Activated naive CD4-positive, alpha-beta T cell treated with anti-CD3 and anti-CD28 coated beads for 36 hours (primary cell): ENCODE data around the gene LIN37. TPM values are rescaled to one million over a fixed set of nuclear protein-coding genes. Genes with fewer than 3 reads are reported as not detected.
"Not testable (repeated sequence)": the region's sequence is repeated elsewhere in the genome, so short reads cannot be mapped to it uniquely, and the experiment has no call there.

Source experiments
- CTCF ChIA-PET: fragments of 350-600 bp; sonication (Branson Sonifier 250); formaldehyde crosslinking; loops from one replicate; lab custom pipeline; 2021; ENCODE audit warnings: antibody characterized with exemption; lab: Charles Lee
- DNase-seq: peaks from one replicate; pipeline ENCODE4 v3.0.0-alpha.2; 2020
- H3K27ac Mint-ChIP-seq: one replicate; pipeline ENCODE4 v1.8.0; 2021; ENCODE audit warnings: mild to moderate bottlenecking, mixed read lengths
- H3K27me3 Mint-ChIP-seq: one replicate; pipeline ENCODE4 v1.8.0; 2021; ENCODE audit warnings: low read depth, mixed read lengths
- H3K36me3 Mint-ChIP-seq: one replicate; pipeline ENCODE4 v1.8.0; 2021; ENCODE audit warnings: low read depth, mixed read lengths
- H3K4me1 Mint-ChIP-seq: one replicate; pipeline ENCODE4 v1.8.0; 2021; ENCODE audit warnings: low read depth, mixed read lengths
- H3K4me3 Mint-ChIP-seq: one replicate; pipeline ENCODE4 v1.8.0; 2021; ENCODE audit warnings: mild to moderate bottlenecking, moderate library complexity, mixed read lengths
- H3K9me3 Mint-ChIP-seq: one replicate; pipeline ENCODE4 v1.8.0; 2021; ENCODE audit warnings: mixed read lengths
- intact Hi-C: fragments of 100-400 bp; cut with micrococcal nuclease; formaldehyde crosslinking; loops from one replicate; pipeline ENCODE4 v1.15.1; 2023
- total RNA-seq, 2 experiments: library from RNA; stranded (reverse); gene quantifications; one replicate each; pipeline ENCODE4 v1.2.3, GENCODE V29; 2021

The LIN37 gene
- total RNA-seq, 2 experiments from 2014 or later: 5.7 to 9.7 TPM

GRCh38 chr19:35759697-35760096 is 11.3 kb downstream of the LIN37 start:
- Mint-ChIP-seq H3K27me3 (peaks cover 8% of the 10 kb centered on the region), H3K27ac (no peak overlapping the region), H3K4me3 (peak overlapping the region; percentile 90)

DNA sequence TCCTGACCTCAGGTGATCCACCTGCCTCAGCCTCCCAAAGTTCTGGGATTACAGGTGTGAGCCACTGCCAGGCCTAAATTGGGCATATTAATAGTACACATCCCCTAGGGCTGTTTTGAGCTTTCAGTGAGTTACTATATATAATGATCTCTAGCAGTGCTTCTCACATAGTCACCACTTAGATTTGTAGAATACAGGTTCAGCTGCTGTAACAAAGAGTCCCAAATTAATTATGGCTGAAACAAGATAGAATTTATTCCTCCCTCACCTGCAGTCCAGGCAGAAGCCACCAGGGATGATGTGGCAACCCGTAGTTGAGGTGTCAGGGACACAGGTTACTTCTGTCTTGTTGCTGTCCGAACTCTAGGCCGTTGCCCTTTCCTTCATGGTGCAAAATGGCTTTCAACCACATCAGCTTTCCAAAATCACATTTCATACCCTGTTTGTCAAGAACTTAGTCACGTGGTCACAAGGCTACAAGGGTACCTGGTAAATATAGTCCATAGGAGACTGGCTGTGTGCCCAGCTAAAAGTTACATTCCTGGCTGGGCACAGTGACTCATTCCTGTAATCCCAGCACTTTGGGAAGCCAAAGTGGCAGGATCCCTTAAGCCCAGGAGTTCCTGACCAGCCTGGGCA is 12.5 kb downstream of the LIN37 start:
- Mint-ChIP-seq H3K36me3 (peaks cover 23% of the 10 kb centered on the region), H3K27me3 (peaks cover 8% of the 10 kb centered on the region), H3K4me1 (peaks cover 19% of the 10 kb centered on the region), H3K4me3 (no peak overlapping the region), H3K9me3 (no peaks in the 10 kb centered on the region), H3K27ac (no peak overlapping the region)
- intact Hi-C loops: no loop called here
- no peak for DNase-seq
- CTCF ChIA-PET: no interaction called here

More at GRCh38 chr19:35759697-35760096, 11.3 kb downstream of the LIN37 start:
- Mint-ChIP-seq H3K4me1 (peaks cover 20% of the 10 kb centered on the region), H3K36me3 (peaks cover 21% of the 10 kb centered on the region), H3K9me3 (no peaks in the 10 kb centered on the region)
- intact Hi-C loops: no loop called here
- CTCF ChIA-PET: no interaction called here
- no peak for DNase-seq

GRCh38 chr19:35764432-35765315 is 16.3 kb downstream of the LIN37 start:
- H3K27me3 Mint-ChIP-seq: no peaks in the 10 kb centered on the region
- intact Hi-C loops: no loop called here
- peaks cover 1% of the 10 kb centered on the region for H3K4me1 Mint-ChIP-seq
- H3K27ac Mint-ChIP-seq: no peak overlapping the region
- CTCF ChIA-PET: interaction anchor here (1.0 kb wide), 1 partner anchor 55 kb away, joined by 4 read pairs; no protein-coding TSS in a partner anchor
- peaks cover 28% of the 10 kb centered on the region for H3K36me3 Mint-ChIP-seq
- no peak overlapping the region for H3K4me3 Mint-ChIP-seq
- no peak for DNase-seq
- no peaks in the 10 kb centered on the region for H3K9me3 Mint-ChIP-seq

DNA sequence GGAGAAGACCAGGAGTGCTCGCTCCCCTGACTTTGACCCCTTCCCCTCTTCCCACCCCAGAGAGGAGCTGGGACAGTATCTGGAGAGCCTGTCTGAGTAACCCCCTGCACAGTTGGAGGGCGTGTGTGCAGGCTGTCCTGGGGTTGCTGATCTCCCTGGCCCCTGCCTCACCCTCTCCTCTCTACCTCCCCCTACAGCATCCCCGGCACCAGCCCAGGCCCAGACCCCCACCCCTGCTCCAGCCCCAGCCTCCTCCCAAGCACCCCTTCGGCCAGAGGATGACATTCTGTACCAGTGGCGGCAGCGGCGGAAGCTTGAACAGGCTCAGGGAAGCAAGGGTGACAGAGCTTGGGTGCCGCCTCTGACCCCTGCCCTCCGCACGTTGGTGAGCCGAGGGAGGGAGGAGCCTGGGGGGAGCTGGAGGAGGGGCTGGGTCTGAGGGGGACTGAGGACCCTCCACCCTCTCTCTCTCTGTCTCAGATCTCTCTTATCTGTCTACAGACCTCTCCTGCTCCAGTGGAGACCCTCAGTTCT is 18.3 kb downstream of the LIN37 start:
- H3K27ac Mint-ChIP-seq: no peak overlapping the region
- no peak overlapping the region for H3K4me3 Mint-ChIP-seq
- H3K36me3 Mint-ChIP-seq: peaks cover 26% of the 10 kb centered on the region
- no peaks in the 10 kb centered on the region for H3K9me3 Mint-ChIP-seq
- H3K27me3 Mint-ChIP-seq: no peaks in the 10 kb centered on the region
- H3K4me1 Mint-ChIP-seq: no peaks in the 10 kb centered on the region
- intact Hi-C loops: no loop called here
- CTCF ChIA-PET: no interaction called here
- no peak for DNase-seq

DNA sequence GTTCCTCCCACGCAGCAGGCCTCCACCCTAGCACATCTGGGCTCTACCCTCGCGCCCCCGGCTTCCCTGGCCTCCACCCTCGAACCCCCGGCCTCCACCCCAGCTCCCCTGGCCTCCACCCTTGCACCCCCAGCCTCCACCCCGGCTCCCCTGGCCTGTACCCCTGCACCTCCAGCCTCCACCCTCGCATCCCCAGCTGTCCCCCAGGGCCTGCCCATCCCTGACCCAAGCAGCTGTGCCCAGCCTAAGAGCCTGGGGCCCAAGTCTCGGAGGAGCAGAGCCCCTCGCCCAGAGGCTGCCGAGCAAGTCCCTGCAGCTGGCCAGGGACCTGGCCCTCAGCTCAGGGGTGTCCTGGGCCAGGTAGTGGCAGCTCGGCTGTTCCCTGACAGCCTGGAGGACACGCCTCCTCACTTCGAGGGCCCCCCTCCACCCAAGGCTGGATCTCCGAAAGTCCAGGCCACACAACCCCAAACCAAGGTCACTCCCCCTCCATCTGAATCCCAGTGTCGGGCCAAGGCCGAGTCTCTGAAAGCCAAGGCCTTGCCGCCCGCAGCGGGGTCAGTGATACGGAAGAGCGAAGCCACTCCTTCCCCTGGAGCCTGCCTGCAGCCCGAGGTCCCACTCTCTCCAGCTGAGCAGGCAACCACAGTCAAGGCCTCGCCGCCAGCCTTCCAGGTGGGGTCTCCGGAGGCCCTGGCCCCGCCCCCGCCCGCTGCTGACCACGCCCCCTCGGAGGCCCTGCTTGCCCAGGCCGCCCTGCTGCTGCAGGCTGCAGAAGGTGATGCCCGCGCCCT is 19.1 kb downstream of the LIN37 start:
- Mint-ChIP-seq H3K4me3 (no peak overlapping the region), H3K4me1 (no peaks in the 10 kb centered on the region), H3K36me3 (peaks cover 20% of the 10 kb centered on the region), H3K27me3 (no peaks in the 10 kb centered on the region), H3K9me3 (no peaks in the 10 kb centered on the region), H3K27ac (no peak overlapping the region)
- CTCF ChIA-PET: no interaction called here
- DNase-seq: no peak
- intact Hi-C loops: no loop called here

- Mint-ChIP-seq H3K4me1 (no peaks in the 10 kb centered on the region), H3K9me3 (no peaks in the 10 kb centered on the region), H3K27me3 (no peaks in the 10 kb centered on the region), H3K4me3 (no peak overlapping the region), H3K36me3 (peaks cover 20% of the 10 kb centered on the region), H3K27ac (no peak overlapping the region)
- CTCF ChIA-PET: no interaction called here
- intact Hi-C loops: no loop called here
- DNase-seq: no peak
Observed at GRCh38 chr19:35768082-35768421, 19.7 kb downstream of the LIN37 start.

DNA sequence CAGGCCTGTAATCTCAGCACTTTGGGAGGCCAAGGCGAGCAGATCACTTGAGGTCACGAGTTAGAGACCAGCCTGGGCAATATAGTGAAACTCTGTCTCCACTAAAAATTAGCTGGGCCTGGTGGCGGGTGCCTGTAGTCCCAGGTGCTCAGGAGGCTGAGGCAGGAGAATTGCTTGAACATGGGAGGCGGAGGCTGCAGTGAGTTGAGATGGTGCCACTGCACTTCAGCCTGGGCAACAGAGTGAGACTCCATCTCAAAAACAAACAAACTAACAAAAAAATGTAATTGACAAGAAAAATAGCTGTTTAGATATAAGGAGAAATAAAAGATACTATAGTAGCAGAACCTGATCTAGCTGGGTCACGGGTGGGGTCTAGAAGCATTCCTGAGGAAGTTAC is 24.0 kb downstream of the LIN37 start:
- Mint-ChIP-seq H3K36me3 (peaks cover 11% of the 10 kb centered on the region), H3K4me1 (peaks cover 18% of the 10 kb centered on the region)
- H3K27me3 Mint-ChIP-seq, H3K27ac Mint-ChIP-seq, H3K9me3 Mint-ChIP-seq, intact Hi-C loops, H3K4me3 Mint-ChIP-seq, DNase-seq: not testable (repeated sequence)
- CTCF ChIA-PET: interaction anchor here (0.9 to 1.4 kb wide), 2 partner anchors 21 to 78 kb away, joined by 3 read pairs; no protein-coding TSS in a partner anchor

GRCh38 chr19:35773020-35773806 is 24.8 kb downstream of the LIN37 start:
- peaks cover 18% of the 10 kb centered on the region for H3K4me1 Mint-ChIP-seq
- intact Hi-C loops: no loop called here
- CTCF ChIA-PET: interaction anchor here (0.9 to 1.4 kb wide), 2 partner anchors 22 to 79 kb away, joined by 3 read pairs; no protein-coding TSS in a partner anchor
- H3K36me3 Mint-ChIP-seq: peaks cover 10% of the 10 kb centered on the region
- no peaks in the 10 kb centered on the region for H3K9me3 Mint-ChIP-seq
- no peak for DNase-seq
- H3K27me3 Mint-ChIP-seq: no peaks in the 10 kb centered on the region
- H3K4me3 Mint-ChIP-seq: no peak overlapping the region
- no peak overlapping the region for H3K27ac Mint-ChIP-seq

GRCh38 chr19:35774274-35775045 is 26.1 kb downstream of the LIN37 start:
- no peaks in the 10 kb centered on the region for H3K27me3 Mint-ChIP-seq
- peaks cover 2% of the 10 kb centered on the region for H3K36me3 Mint-ChIP-seq
- H3K4me1 Mint-ChIP-seq: peaks cover 18% of the 10 kb centered on the region
- CTCF ChIA-PET: no interaction called here
- H3K9me3 Mint-ChIP-seq: no peaks in the 10 kb centered on the region
- H3K4me3 Mint-ChIP-seq: peak overlapping the region; percentile 78
- H3K27ac Mint-ChIP-seq: no peak overlapping the region
- intact Hi-C loops: loop anchor here (1.0 to 5.0 kb wide), 9 partner anchors 16 to 280 kb away; partner anchors contain the start of genes ETV2, LIN37, NFKBID and PROSER3
- DNase-seq: no peak

DNA sequence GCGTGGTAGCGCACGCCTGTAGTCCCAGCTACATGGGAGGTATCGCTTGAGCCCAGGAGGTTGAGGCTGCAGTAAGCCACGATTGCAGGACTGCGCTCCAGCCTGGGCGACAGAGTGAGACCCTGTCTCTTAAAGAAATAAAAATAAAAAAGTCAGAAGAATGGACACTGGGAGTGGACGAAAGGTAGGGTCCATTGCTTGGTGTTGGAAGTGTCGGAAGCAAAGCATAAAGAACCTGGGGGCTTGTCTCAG is 26.6 kb downstream of the LIN37 start:
- DNase-seq: no peak
- Mint-ChIP-seq H3K9me3 (no peaks in the 10 kb centered on the region), H3K4me1 (peaks cover 18% of the 10 kb centered on the region), H3K27ac (no peak overlapping the region), H3K36me3 (no peaks in the 10 kb centered on the region), H3K4me3 (peak overlapping the region; percentile 78), H3K27me3 (no peaks in the 10 kb centered on the region)
- CTCF ChIA-PET: no interaction called here
- intact Hi-C loops: loop anchor here (1.0 to 5.0 kb wide), 9 partner anchors 17 to 279 kb away; partner anchors contain the start of genes ETV2, LIN37, NFKBID and PROSER3
